ENCODE measurements around the gene B4GALT5.
"Not testable (repeated sequence)": the region's sequence is repeated elsewhere in the genome, so short reads cannot be mapped to it uniquely, and the experiment has no call there.

B4GALT5 gene

DNA sequence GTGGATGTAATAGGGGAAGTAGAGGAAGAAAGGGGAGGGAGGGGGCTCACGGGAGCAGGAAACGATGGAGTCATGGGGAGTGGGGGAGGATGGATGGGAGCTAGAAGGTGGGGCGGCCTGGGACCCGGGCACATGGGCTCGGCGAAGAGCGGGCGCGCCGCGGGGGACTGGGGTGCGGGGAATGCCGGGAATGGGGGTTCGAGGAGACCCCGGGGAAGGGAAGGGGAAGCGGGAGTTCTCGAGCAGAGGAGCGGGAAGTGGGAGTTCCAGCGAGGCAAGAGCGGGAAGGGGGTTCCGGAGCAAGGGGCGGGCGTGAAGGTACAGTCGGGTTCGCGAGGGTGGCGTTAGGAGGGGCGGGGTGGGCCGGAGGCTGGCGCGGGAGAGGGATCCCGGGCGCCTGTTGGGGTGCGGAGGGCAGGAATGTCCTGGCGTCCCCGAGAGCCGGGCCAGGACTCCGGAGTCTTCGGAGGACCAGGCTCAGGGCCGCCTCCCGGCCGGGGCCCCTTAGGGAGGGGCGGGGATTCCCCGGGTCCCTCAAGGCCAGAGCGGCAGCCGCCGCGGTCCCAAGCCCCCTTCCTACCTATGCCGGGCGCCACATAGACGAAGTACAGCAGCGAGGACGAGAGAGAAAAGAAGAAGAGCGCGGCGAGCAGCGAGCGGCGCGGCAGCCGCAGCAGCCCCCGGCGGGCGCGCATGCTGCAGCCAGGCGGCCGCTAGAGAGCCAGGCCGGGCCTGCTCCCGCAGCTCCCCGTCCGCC lies 504 bp downstream of the B4GALT5 start:
- 0% methylated on average over 38 to 42 of the region's 71 CpGs for WGBS, 2 experiments (ENCODE audit: insufficient coverage in 2 of 2)
- Histone ChIP-seq H3K4me3 (ENCODE audit: extremely low read depth, insufficient read depth, low read length, poor library complexity, severe bottlenecking) (peak overlapping the region; percentile 93), H3K27ac (ENCODE audit: low read depth, low read length, severe bottlenecking) (peak overlapping the region; percentile 67), H3K9me3 (ENCODE audit: control insufficient read depth, low read length) (no peaks in the 10 kb centered on the region), H3K36me3 (ENCODE audit: control insufficient read depth, insufficient read depth, low read length) (no peaks in the 10 kb centered on the region), H3K4me1 (ENCODE audit: control insufficient read depth, insufficient read depth, low read length, poor library complexity, severe bottlenecking) (peaks cover 14% of the 10 kb centered on the region)

DNA sequence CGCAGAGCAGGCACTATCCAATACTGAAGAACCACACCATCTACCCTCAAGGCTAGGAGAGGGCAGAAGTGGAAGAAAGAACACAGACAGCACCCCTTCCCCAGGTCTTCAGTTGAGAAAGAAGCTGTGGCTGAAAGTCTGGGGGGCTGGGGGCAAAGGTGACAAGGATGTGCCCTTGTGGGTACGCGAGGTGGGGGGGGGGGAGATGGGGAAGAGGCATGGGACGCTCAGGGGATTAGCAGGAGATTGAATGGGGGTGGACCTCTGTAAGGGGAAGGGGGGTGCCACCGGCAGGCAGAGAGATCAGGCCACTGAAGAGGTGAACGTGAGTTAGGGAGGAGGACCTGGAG lies 1.1 kb downstream of the B4GALT5 start:
- Histone ChIP-seq H3K4me3 (ENCODE audit: extremely low read depth, insufficient read depth, low read length, poor library complexity, severe bottlenecking) (peak overlapping the region; percentile 93), H3K9me3 (ENCODE audit: control insufficient read depth, low read length) (no peaks in the 10 kb centered on the region), H3K36me3 (ENCODE audit: control insufficient read depth, insufficient read depth, low read length) (no peaks in the 10 kb centered on the region), H3K27ac (ENCODE audit: low read depth, low read length, severe bottlenecking) (peak overlapping the region; percentile 67), H3K4me1 (ENCODE audit: control insufficient read depth, insufficient read depth, low read length, poor library complexity, severe bottlenecking) (peaks cover 14% of the 10 kb centered on the region)
- WGBS, 2 experiments (ENCODE audit: insufficient coverage in 2 of 2) = 0 to 6% methylated on average over 2 to 5 of the region's 6 CpGs

DNA sequence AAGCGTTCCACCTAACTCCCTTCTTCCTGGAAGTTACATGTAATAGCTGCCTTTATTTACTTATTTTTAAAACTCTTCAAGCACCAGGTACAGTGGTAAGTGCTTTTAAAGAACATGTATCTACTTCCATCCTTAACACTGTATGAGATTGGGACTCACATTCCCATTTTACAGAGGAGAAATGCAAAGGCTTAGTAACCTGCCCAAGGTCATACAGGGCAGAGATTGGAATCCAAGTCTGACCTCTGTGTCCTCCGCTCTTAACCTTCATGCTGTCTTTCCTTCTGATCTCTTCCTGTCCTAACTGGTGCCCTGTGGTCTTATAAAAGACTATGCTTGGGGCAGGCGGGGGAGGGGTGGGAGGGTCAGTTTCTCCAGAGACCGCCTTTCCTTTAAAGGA lies 1.6 kb downstream of the B4GALT5 start:
- Histone ChIP-seq H3K4me1 (ENCODE audit: control insufficient read depth, insufficient read depth, low read length, poor library complexity, severe bottlenecking) (peaks cover 14% of the 10 kb centered on the region), H3K36me3 (ENCODE audit: control insufficient read depth, insufficient read depth, low read length) (no peaks in the 10 kb centered on the region), H3K9me3 (ENCODE audit: control insufficient read depth, low read length) (no peaks in the 10 kb centered on the region), H3K4me3 (ENCODE audit: extremely low read depth, insufficient read depth, low read length, poor library complexity, severe bottlenecking) (peak overlapping the region; percentile 93), H3K27ac (ENCODE audit: low read depth, low read length, severe bottlenecking) (no peak overlapping the region)
- 40 to 42% methylated on average over 1 to 2 of the region's 4 CpGs for WGBS, 2 experiments (ENCODE audit: insufficient coverage in 2 of 2)

DNA sequence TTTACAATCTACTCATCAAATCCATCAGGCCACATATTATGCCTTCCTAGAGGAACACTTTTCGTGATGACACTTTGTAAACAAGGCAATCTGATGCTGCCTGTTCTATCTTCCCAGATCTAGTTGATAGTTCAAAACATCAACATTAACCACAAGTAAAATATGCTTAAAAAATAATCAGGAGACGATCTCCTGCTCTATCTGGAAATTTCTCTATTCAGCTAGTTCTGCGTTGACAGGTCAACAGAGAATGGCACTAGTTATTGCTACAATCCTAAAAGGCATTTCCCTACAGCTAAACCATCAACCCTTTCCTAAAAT lies 2.1 kb downstream of the B4GALT5 start:
- no peak overlapping the region for H3K27ac ChIP-seq (ENCODE audit: low read depth, low read length, severe bottlenecking)
- H3K9me3 ChIP-seq (ENCODE audit: control insufficient read depth, low read length) = no peaks in the 10 kb centered on the region
- H3K4me1 ChIP-seq (ENCODE audit: control insufficient read depth, insufficient read depth, low read length, poor library complexity, severe bottlenecking) = peaks cover 14% of the 10 kb centered on the region
- no peaks in the 10 kb centered on the region for H3K36me3 ChIP-seq (ENCODE audit: control insufficient read depth, insufficient read depth, low read length)
- 84 to 90% methylated on average over 3 of the region's 3 CpGs for WGBS, 2 experiments (ENCODE audit: insufficient coverage in 2 of 2)
- H3K4me3 ChIP-seq (ENCODE audit: extremely low read depth, insufficient read depth, low read length, poor library complexity, severe bottlenecking) = no peak overlapping the region

DNA sequence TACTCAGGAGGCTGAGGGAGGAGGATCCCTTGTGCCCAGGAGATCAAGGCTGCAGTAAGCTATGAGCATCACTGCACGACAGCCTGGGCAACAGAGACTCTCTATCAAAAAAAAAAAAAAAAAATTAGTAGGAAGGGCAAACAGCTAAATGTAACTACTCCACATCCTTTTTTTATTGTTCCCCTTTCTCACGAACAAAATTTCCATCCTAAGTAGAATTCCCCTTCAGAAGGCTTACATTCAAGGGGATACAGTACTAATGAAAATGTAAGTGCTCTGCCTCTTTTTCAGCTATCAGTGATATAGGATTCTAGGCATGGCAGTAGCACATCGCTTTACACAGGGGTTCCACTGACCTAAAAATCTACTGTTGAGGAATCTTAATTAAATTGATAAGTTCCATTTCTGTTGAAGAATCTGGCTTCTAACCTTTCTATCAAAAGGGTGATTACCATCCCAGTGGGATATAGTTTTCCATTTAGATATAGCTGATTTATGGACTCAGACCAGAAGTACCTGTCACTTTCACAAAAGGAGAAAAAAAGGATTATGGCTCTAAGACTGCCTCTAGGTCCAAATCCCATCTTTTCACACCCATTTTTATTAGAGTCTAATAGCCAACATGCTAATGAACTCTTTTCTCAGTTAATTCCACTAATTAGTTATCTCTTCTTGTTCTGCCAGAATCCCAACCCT lies 2.6 kb downstream of the B4GALT5 start:
- Histone ChIP-seq H3K4me1 (ENCODE audit: control insufficient read depth, insufficient read depth, low read length, poor library complexity, severe bottlenecking) (peaks cover 14% of the 10 kb centered on the region), H3K9me3 (ENCODE audit: control insufficient read depth, low read length) (no peaks in the 10 kb centered on the region), H3K4me3 (ENCODE audit: extremely low read depth, insufficient read depth, low read length, poor library complexity, severe bottlenecking) (no peak overlapping the region), H3K36me3 (ENCODE audit: control insufficient read depth, insufficient read depth, low read length) (no peaks in the 10 kb centered on the region), H3K27ac (ENCODE audit: low read depth, low read length, severe bottlenecking) (no peak overlapping the region)
- WGBS, 2 experiments (ENCODE audit: insufficient coverage in 2 of 2) = 100% methylated on average over 1 of the region's 3 CpGs

DNA sequence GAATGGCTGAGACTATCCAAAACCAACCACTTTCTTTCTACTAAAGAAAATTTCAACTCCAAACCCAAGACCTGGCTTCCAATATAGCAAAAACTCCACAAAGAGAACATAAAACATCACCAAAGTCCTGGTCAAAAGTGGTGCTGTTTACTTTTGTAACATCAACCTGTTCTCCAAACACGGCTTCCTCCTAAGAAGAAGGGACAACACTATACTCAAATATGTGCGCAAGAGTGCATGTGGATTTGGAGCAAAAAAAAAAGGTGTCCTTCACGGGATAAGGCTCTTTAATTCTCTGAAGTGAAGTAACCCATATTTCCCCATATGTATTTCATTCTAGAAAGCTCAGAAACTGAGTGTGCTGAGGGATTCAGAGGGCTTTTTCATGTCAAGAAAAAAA lies 6.6 kb downstream of the B4GALT5 start:
- no peak overlapping the region for H3K4me3 ChIP-seq (ENCODE audit: extremely low read depth, insufficient read depth, low read length, poor library complexity, severe bottlenecking)
- H3K4me1 ChIP-seq (ENCODE audit: control insufficient read depth, insufficient read depth, low read length, poor library complexity, severe bottlenecking) = peaks cover 9% of the 10 kb centered on the region
- WGBS, 2 experiments (ENCODE audit: insufficient coverage in 2 of 2) = 67% methylated on average over 1 of the region's 3 CpGs; no CpG with 5 or more reads in 1 of the 2 experiments
- H3K36me3 ChIP-seq (ENCODE audit: control insufficient read depth, insufficient read depth, low read length) = peaks cover 4% of the 10 kb centered on the region
- H3K9me3 ChIP-seq (ENCODE audit: control insufficient read depth, low read length) = no peaks in the 10 kb centered on the region
- peak overlapping the region; percentile 7 for H3K27ac ChIP-seq (ENCODE audit: low read depth, low read length, severe bottlenecking)

DNA sequence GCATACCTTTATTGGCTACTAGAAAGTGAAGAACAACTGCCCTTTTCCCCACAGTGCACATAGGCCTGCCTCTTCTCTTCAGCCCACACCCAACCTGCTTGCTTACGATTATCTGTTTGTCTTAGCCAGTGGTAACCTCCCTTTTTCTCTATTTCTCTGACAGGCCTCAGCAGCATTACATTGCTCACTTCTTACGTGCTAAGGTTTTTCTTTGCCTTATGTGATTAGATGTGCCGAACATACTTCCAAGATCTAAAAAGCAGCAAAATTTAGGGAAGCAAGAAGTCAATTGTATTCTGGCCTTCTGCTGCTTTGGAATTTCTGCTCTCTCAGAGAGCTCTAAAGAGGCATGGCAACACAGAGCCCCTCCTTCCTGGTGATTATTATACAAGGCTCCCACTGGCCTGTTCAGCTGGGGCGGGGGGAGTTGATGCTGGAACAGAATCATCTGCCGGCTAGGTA lies 7.0 kb downstream of the B4GALT5 start:
- WGBS, 2 experiments (ENCODE audit: insufficient coverage in 2 of 2) = 69 to 88% methylated on average over 2 to 3 of the region's 5 CpGs
- Histone ChIP-seq H3K27ac (ENCODE audit: low read depth, low read length, severe bottlenecking) (peak overlapping the region; percentile 7), H3K4me1 (ENCODE audit: control insufficient read depth, insufficient read depth, low read length, poor library complexity, severe bottlenecking) (peaks cover 5% of the 10 kb centered on the region), H3K9me3 (ENCODE audit: control insufficient read depth, low read length) (no peaks in the 10 kb centered on the region), H3K36me3 (ENCODE audit: control insufficient read depth, insufficient read depth, low read length) (peaks cover 4% of the 10 kb centered on the region), H3K4me3 (ENCODE audit: extremely low read depth, insufficient read depth, low read length, poor library complexity, severe bottlenecking) (no peak overlapping the region)

DNA sequence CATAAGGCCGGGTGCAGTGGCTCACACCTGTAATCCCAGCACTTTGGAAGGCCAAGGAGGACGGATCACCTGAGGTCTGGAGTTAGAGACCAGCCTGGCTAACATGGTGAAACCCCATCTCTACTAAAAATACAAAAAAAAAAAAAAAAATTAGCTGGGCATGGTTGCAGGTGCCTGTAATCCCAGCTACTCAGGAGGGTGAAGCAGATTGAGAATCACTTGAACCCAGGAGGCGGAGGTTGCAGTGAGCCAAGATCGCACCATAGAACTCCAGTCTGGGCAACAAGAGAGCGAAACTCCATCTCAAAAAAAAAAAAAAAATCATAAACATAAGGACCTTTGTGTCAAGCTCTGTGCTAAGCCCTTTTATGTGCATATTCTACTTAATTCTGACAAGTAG lies 7.8 kb downstream of the B4GALT5 start:
- not testable (repeated sequence) for H3K4me1 ChIP-seq (ENCODE audit: control insufficient read depth, insufficient read depth, low read length, poor library complexity, severe bottlenecking); H3K27ac ChIP-seq (ENCODE audit: low read depth, low read length, severe bottlenecking); H3K36me3 ChIP-seq (ENCODE audit: control insufficient read depth, insufficient read depth, low read length); H3K4me3 ChIP-seq (ENCODE audit: extremely low read depth, insufficient read depth, low read length, poor library complexity, severe bottlenecking); H3K9me3 ChIP-seq (ENCODE audit: control insufficient read depth, low read length)
- 96 to 100% methylated on average over 2 to 3 of the region's 5 CpGs for WGBS, 2 experiments (ENCODE audit: insufficient coverage in 2 of 2)

DNA sequence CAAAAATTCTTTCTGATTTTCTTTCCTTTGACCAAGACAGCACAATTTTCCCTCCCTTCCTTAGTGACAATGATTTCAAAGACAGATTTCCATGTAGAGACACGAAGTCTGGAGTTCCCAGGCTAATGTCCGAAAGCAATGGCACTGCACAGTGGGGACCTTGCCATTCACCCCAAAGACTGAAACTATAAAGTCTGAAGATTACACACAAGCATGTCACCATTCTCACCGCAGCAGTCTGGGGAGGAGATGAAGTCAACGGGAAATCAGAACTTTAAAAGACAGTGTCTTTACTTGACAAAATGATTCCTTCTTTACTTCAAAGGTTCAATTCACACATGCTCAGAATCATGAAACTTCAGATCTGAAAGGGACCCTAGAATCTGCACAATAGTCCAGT lies 8.3 kb downstream of the B4GALT5 start:
- Histone ChIP-seq H3K9me3 (ENCODE audit: control insufficient read depth, low read length) (no peaks in the 10 kb centered on the region), H3K36me3 (ENCODE audit: control insufficient read depth, insufficient read depth, low read length) (peaks cover 4% of the 10 kb centered on the region), H3K27ac (ENCODE audit: low read depth, low read length, severe bottlenecking) (no peak overlapping the region), H3K4me1 (ENCODE audit: control insufficient read depth, insufficient read depth, low read length, poor library complexity, severe bottlenecking) (peaks cover 7% of the 10 kb centered on the region), H3K4me3 (ENCODE audit: extremely low read depth, insufficient read depth, low read length, poor library complexity, severe bottlenecking) (no peak overlapping the region)
- 88 to 94% methylated on average over 3 to 4 of the region's 4 CpGs for WGBS, 2 experiments (ENCODE audit: insufficient coverage in 2 of 2)

DNA sequence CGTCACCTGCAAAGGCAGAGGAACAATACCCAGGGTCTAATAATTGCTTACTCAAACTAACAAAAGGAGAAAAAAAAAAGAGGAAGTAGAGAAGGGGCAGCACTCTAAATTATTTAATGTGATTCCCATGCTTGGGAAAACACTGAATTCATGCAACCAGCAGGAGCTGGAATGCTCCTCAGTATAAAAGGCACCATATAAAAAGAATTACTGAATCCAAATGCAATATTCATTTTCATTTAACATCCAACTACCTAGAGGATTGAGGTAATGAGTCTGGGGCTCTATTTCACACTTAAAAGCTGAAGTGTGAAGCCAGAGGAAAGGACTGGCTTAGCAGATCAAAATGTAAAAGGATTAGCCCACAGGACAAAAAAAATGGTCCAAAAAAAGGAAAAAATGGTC lies 8.7 kb downstream of the B4GALT5 start:
- Histone ChIP-seq H3K4me3 (ENCODE audit: extremely low read depth, insufficient read depth, low read length, poor library complexity, severe bottlenecking) (no peak overlapping the region), H3K9me3 (ENCODE audit: control insufficient read depth, low read length) (no peaks in the 10 kb centered on the region), H3K27ac (ENCODE audit: low read depth, low read length, severe bottlenecking) (no peak overlapping the region), H3K4me1 (ENCODE audit: control insufficient read depth, insufficient read depth, low read length, poor library complexity, severe bottlenecking) (peaks cover 11% of the 10 kb centered on the region), H3K36me3 (ENCODE audit: control insufficient read depth, insufficient read depth, low read length) (peaks cover 4% of the 10 kb centered on the region)
- no CpG with 5 or more reads among the region's 1 CpG for WGBS, 2 experiments (ENCODE audit: insufficient coverage in 2 of 2)

DNA sequence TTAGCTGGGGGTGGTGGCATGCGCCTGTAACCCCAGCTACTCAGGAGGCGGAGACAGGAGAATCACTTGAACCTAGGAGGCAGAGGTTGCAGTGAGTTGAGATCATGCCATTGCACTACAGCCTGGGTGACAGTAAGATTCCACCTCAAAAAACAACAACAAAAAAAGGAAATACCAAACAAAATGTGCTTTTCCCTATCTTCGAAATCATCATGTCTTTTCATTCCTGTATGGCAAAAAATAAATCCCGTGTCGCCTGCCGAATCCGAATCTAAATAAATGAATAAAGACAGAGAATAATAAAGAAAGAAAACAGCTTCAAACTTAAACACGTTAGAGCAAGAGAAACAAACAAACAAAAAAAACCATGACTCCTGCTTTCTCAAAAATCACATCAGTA lies 11.8 kb downstream of the B4GALT5 start:
- H3K36me3 ChIP-seq (ENCODE audit: control insufficient read depth, insufficient read depth, low read length) = peaks cover 4% of the 10 kb centered on the region
- peak overlapping the region; percentile 42 for H3K27ac ChIP-seq (ENCODE audit: low read depth, low read length, severe bottlenecking)
- peaks cover 24% of the 10 kb centered on the region for H3K4me1 ChIP-seq (ENCODE audit: control insufficient read depth, insufficient read depth, low read length, poor library complexity, severe bottlenecking)
- no peaks in the 10 kb centered on the region for H3K9me3 ChIP-seq (ENCODE audit: control insufficient read depth, low read length)
- no peak overlapping the region for H3K4me3 ChIP-seq (ENCODE audit: extremely low read depth, insufficient read depth, low read length, poor library complexity, severe bottlenecking)
- WGBS, 2 experiments (ENCODE audit: insufficient coverage in 2 of 2) = 100% methylated on average over 1 of the region's 8 CpGs

All from mesodermal cell (in vitro differentiated cells).